ENCODE measurements around the gene SPEG. TPM values are rescaled to one million over a fixed set of nuclear protein-coding genes. Genes with fewer than 3 reads are reported as not detected.

SPEG gene
- total and polyA plus RNA-seq, 2 of the 8 experiments (the other 6 are each of a cell fraction or from before 2014, with no cell fraction given): 19.9 to 32.0 TPM

- peaks cover 0 to 14% of the 10 kb centered on the region in 2 experiments for H4K20me1 ChIP-seq (replicated peaks in 1 of 2; ENCODE audit: control insufficient read depth in 1 of 2, insufficient read depth in 2 of 2, low read length in 2 of 2)
- no peak overlapping the region for H4K91ac ChIP-seq (replicated peaks; ENCODE audit: insufficient read length, low read length)
- 21% methylated on average over 7 of the region's 35 CpGs; no CpG with 5 or more reads in 1 of the 2 experiments for WGBS, 2 experiments (ENCODE audit: extremely low coverage in 1 of 2, insufficient coverage in 1 of 2, insufficient read length in 1 of 2, insufficient replicate concordance in 2 of 2, low coverage in 1 of 2, low lambda C conversion rate in 2 of 2, missing lambda C conversion rate in 1 of 2)
- peak overlapping the region; percentile 64 to 71 for H3K4me2 ChIP-seq (ENCODE audit: insufficient read depth in 1 of 2, low read depth in 2 of 2, low read length in 2 of 2)
- no peak for FAIRE-seq
- no peaks in the 10 kb centered on the region for H3K9me3 ChIP-seq (ENCODE audit: insufficient read depth in 2 of 2, low read depth in 1 of 2, low read length in 1 of 2)
- H3K79me1 ChIP-seq (ENCODE audit: low read depth, low read length): no peaks in the 10 kb centered on the region
- H3K4me1 ChIP-seq (replicated peaks in 1 of 4; ENCODE audit: control insufficient read depth in 3 of 4, insufficient read depth in 4 of 4, low read length in 3 of 4): peaks cover 0 to 21% (median 8%) of the 10 kb centered on the region in 4 experiments; a peak in 6 of 7 replicates
- H2AK5ac ChIP-seq (ENCODE audit: low read depth, low read length): no peak overlapping the region
- ChIA-PET POLR2A (ENCODE audit: partially characterized antibody) (interaction anchor here (1.0 to 1.6 kb wide), 5 partner anchors 15 to 85 kb away, joined by 3 to 5 read pairs (median 4); no protein-coding TSS in a partner anchor), CTCF (ENCODE audit: partially characterized antibody) (interaction anchor here (1.1 to 113.1 kb wide), 4 partner anchors 16 to 54 kb away, joined by 3 to 7248 read pairs (median 3717); partner anchors contain the start of genes ASIC4, CHPF, DES and GMPPA)
- no peak overlapping the region for H3K56ac ChIP-seq (replicated peaks; ENCODE audit: insufficient read length, low read depth, low read length)
- 0 out of 2 replicates have a peak overlapping the region, but pooled peaks have one; percentile 4 for H2BK15ac ChIP-seq (ENCODE audit: low read length)
- peak overlapping the region; percentile 63; the same call in 1 of the 2 replicates for H2BK12ac ChIP-seq (ENCODE audit: low read depth, low read length)
- no peak overlapping the region for H3K23ac ChIP-seq (ENCODE audit: insufficient read length)
- H2AFZ ChIP-seq (ENCODE audit: low read length): no peak overlapping the region
- H3K27me3 ChIP-seq (replicated peaks in 1 of 4; ENCODE audit: control insufficient read depth in 3 of 4, extremely low read depth in 1 of 4, insufficient read depth in 3 of 4, low read length in 3 of 4): peaks cover 3 to 23% (median 17%) of the 10 kb centered on the region in 4 experiments
- H3K23me2 ChIP-seq (ENCODE audit: low read depth, low read length): peaks cover 6% of the 10 kb centered on the region; the same call in 1 of the 2 replicates
- H3K27ac ChIP-seq (ENCODE audit: low read depth, low read length): no peak overlapping the region
- H3K4me3 ChIP-seq (ENCODE audit: extremely low read depth in 1 of 4, insufficient read depth in 2 of 4, low read depth in 3 of 4, low read length in 4 of 4): peak overlapping the region; percentile 29 to 66 (median 48); a peak in 7 of 8 replicates
- no peaks in the 10 kb centered on the region for H3K36me3 ChIP-seq (ENCODE audit: control insufficient read depth in 2 of 4, insufficient read depth in 4 of 4, low read length in 3 of 4)
- DNase-seq (ENCODE audit: low read depth in 1 of 2, low spot score in 2 of 2): no peak
- H3K4ac ChIP-seq (replicated peaks; ENCODE audit: insufficient read length, low read depth, low read length): no peak overlapping the region
- no peak overlapping the region for H4K5ac ChIP-seq (ENCODE audit: insufficient read length, low read depth, low read length)
- no peaks in the 10 kb centered on the region for H3K79me2 ChIP-seq (ENCODE audit: control insufficient read depth in 1 of 2, insufficient read depth in 2 of 2, low read length in 2 of 2)
- H2BK5ac ChIP-seq (ENCODE audit: low read depth, low read length): no peak overlapping the region
- TF ChIP-seq EZH2 (IDR thresholded peaks at IDR 0.05; ENCODE audit: low read depth, low read length, severe bottlenecking) (peak; percentile 36), KDM1A (IDR thresholded peaks at IDR 0.05; ENCODE audit: borderline replicate concordance, low read length) (no peak), SUZ12 (IDR thresholded peaks at IDR 0.05; ENCODE audit: low read length) (0 out of 2 replicates have a peak, but pooled peaks have one; percentile 24), SAP30 (IDR thresholded peaks at IDR 0.05; ENCODE audit: insufficient read depth, insufficient replicate concordance, low read length) (no peak), KDM4A (IDR thresholded peaks at IDR 0.05; ENCODE audit: low read depth, low read length, severe bottlenecking) (no peak)
- H3K14ac ChIP-seq (ENCODE audit: insufficient read length): no peak overlapping the region
- no peak overlapping the region for H2BK20ac ChIP-seq (ENCODE audit: low read length)
- H4K8ac ChIP-seq (ENCODE audit: extremely low read depth, insufficient read depth, low read length): no peak overlapping the region
- peak overlapping the region; percentile 19; the same call in 1 of the 2 replicates for H3K18ac ChIP-seq (ENCODE audit: extremely low read depth, low read length)
- H3K9ac ChIP-seq (replicated peaks in 1 of 4; ENCODE audit: extremely low read depth in 1 of 4, low read depth in 3 of 4, low read length in 3 of 4): no peak overlapping the region
- H2BK120ac ChIP-seq (replicated peaks; ENCODE audit: low read depth, low read length): no peak overlapping the region
These were observed 7.8 kb downstream of the SPEG start for GRCh38 chr2:219442256-219443015.
